Testis (tissue), 3 donors: ENCODE results near the gene PRAC1. TPM values are rescaled to one million over a fixed set of nuclear protein-coding genes. Genes with fewer than 3 reads are reported as not detected.

Experiments used
- DNase-seq: peaks from one replicate; pipeline ENCODE4 v3.0.0-alpha.2; 2019
- H3K27ac ChIP-seq, 2 donors: fragments of 200-600 bp; sonication (generic); one replicate each; pipeline ENCODE4 v1.5.1; 2019
- H3K27me3 ChIP-seq: fragments of 200-600 bp; sonication (generic); one replicate; pipeline ENCODE4 v1.5.1; 2019
- H3K36me3 ChIP-seq: fragments of 200-600 bp; sonication (generic); one replicate; pipeline ENCODE4 v1.5.1; 2017; ENCODE audit warnings: low read depth; ENCODE audit errors: missing control alignments
- H3K4me1 ChIP-seq: fragments of 200-600 bp; sonication (generic); one replicate; pipeline ENCODE4 v1.5.1; 2019
- H3K4me3 ChIP-seq, 2 donors: fragments of 200-600 bp; sonication (generic); one replicate each; pipeline ENCODE4 v1.5.1; 2017 to 2019
- H3K9me3 ChIP-seq: fragments of 200-600 bp; sonication (generic); one replicate; pipeline ENCODE4 v1.5.1; 2017
- POLR2A ChIP-seq: fragments of 450-650 bp; IDR thresholded peaks from one replicate; pipeline ENCODE4 v1.6.1; 2017; ENCODE audit warnings: antibody characterized with exemption, mild to moderate bottlenecking, moderate library complexity
- WGBS, 2 donors: methylation state at CpG; one replicate each; pipeline ENCODE4 v1.1.5; 2018; 5-methylcytosine and 5-hydroxymethylcytosine counted together
- intact Hi-C: fragments of 100-400 bp; cut with DNase I; formaldehyde crosslinking; loops from one replicate; pipeline ENCODE4 v1.15.1; 2023; ENCODE audit warnings: low total_unique reads
- polyA plus RNA-seq: library from polyadenylated mRNA; stranded (reverse); fragments of 350-450 nt; fragmentation: Illumina TruSeq; extraction: RNeasy Lipid Tissue Mini Kit (QIAGEN cat#74804); gene quantifications from one replicate; pipeline ENCODE4 v1.2.3, GENCODE V29; 2014; ENCODE audit warnings: low read depth, low replicate concordance; ENCODE audit not compliant: insufficient read depth
- total RNA-seq, 2 donors: library from RNA; depleted of rRNA; stranded (reverse); fragments of >200 nt; gene quantifications; one replicate each; pipeline ENCODE4 v1.2.3, GENCODE V29; 2016
- TF ChIP-seq, protein P1 (sequence below), 3 experiments: fragments of 450-650 bp in 2 of 3; fragments of 200-600 bp in 1 of 3; sonication (generic) in 1 of 3; IDR thresholded peaks; one replicate each; pipeline ENCODE4 v1.5.1; 2016 to 2019; ENCODE audit warnings: antibody characterized with exemption in 3 of 3, mild to moderate bottlenecking in 2 of 3, moderate library complexity in 1 of 3

The PRAC1 gene
- total and polyA plus RNA-seq, 3 donors from 2014 or later: not detected

DNA sequence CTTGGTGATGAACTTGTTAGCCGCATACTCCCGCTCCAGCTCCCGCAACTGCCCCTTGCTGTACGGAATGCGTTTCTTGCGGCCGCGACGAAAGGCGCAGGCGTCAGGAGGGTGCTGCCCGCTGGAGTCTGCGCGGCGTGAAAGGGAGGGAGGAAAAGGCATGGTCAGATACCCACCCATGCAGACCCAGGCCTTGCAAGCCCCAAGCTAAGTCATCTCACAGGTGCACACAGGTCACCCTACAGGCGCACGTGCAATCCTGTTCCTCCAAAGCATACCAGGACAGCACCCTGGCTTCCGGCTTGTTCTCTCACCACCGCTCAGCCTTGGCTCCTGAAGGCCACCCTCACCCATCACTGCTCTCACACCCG is 4.6 kb upstream of the PRAC1 start:
- Histone ChIP-seq H3K9me3 (no peaks in the 10 kb centered on the region), H3K4me3 (no peak overlapping the region), H3K27ac (no peak overlapping the region), H3K36me3 (no peaks in the 10 kb centered on the region), H3K4me1 (peaks cover 23% of the 10 kb centered on the region), H3K27me3 (no peaks in the 10 kb centered on the region)
- no peak for DNase-seq
- TF ChIP-seq, protein P1, sequence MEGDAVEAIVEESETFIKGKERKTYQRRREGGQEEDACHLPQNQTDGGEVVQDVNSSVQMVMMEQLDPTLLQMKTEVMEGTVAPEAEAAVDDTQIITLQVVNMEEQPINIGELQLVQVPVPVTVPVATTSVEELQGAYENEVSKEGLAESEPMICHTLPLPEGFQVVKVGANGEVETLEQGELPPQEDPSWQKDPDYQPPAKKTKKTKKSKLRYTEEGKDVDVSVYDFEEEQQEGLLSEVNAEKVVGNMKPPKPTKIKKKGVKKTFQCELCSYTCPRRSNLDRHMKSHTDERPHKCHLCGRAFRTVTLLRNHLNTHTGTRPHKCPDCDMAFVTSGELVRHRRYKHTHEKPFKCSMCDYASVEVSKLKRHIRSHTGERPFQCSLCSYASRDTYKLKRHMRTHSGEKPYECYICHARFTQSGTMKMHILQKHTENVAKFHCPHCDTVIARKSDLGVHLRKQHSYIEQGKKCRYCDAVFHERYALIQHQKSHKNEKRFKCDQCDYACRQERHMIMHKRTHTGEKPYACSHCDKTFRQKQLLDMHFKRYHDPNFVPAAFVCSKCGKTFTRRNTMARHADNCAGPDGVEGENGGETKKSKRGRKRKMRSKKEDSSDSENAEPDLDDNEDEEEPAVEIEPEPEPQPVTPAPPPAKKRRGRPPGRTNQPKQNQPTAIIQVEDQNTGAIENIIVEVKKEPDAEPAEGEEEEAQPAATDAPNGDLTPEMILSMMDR (IDR thresholded peaks at IDR 0.05): no peak
- no peak for TF ChIP-seq POLR2A
- intact Hi-C loops: loop anchor here (5.0 to 10.0 kb wide), 2 partner anchors 68 to 155 kb away; no protein-coding TSS in a partner anchor
- WGBS, 2 donors: 5 to 6% methylated on average over 17 to 20 of the region's 20 CpGs

DNA sequence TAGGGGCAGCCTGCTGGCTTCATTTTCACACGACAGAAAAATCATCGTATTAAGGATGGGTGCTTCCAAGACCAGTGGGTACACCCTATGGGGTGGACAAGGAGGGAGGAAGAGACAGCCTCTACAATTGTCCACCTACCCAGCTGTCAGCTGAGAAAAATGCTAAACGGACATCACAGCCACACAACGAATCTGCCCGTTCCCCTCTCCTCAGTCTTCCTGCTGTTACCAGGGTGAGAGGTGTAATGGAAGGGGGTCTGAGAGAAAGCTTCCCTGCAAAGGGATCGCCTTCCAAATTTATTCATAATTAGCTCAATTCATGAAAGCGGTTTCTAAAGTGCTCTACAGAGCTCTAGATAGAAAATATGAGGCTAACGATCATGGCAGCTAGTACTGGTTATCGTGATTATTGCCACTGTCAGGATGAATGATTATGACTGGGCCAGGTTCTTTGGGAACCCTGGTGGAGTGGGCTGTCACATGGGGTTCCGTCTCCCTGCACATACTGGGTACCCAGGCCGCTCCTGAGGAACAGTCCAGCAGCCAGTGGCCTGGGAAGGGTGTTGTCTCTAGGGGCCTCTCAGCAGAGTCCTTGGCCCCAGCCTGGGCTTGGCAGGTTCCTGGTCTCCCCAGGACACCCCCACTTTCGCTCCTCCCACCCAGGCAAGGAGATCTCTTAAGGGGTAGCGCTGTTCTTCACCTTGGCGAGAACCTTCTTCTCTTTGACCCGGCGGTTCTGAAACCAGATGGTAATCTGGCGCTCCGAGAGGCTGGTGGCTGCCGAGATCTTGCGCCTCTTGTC is 4.0 kb upstream of the PRAC1 start:
- DNase-seq: no peak
- Histone ChIP-seq H3K27ac (no peak overlapping the region), H3K4me3 (no peak overlapping the region), H3K4me1 (peaks cover 23% of the 10 kb centered on the region), H3K9me3 (no peaks in the 10 kb centered on the region), H3K27me3 (no peaks in the 10 kb centered on the region), H3K36me3 (no peaks in the 10 kb centered on the region)
- TF ChIP-seq POLR2A: no peak
- 13 to 15% methylated on average over 13 to 20 of the region's 20 CpGs for WGBS, 2 donors
- intact Hi-C loops: loop anchor here (5.0 to 10.0 kb wide), 2 partner anchors 68 to 156 kb away; no protein-coding TSS in a partner anchor

DNA sequence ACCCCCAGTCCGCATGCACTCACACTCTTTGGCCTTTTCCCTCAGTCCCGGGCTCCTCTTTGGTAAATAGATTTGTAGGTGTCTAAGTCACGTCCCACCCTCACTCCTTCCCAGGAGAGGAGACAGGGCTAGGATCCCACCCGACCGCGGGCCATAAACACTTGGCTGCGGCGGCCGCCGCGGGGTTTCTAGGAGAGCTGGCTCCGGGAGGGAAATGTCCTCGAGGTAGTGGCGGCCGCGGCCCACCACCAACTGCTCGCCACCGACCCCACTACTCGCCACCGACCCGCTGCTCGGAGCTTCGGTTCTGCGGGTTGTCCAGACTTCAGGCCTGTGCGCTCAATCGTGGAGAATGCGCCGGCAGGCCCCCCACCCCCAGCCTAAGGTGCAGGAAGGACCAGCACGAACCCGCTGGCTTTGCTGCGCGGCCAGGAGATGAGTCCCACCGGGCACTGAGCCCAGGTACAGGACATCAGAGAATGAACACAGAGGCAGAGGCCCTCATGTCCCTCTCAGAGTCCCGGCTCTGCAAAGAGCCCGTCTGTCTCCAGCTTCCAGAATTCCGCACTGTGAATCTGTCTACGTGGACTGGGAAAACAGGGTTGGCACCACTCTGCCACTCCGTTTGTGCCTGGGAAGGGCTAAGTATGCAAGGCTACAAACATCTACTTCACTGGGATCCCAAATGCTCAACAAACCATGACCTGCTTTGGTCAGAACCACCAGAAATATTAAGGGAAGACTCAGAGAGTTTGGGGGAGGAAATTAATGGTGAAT is 3.2 kb upstream of the PRAC1 start:
- Histone ChIP-seq H3K9me3 (no peaks in the 10 kb centered on the region), H3K36me3 (no peaks in the 10 kb centered on the region), H3K4me3 (no peak overlapping the region), H3K27ac (no peak overlapping the region), H3K27me3 (no peaks in the 10 kb centered on the region), H3K4me1 (peaks cover 23% of the 10 kb centered on the region)
- TF ChIP-seq, protein P1 (IDR thresholded peaks at IDR 0.05): no peak
- no peak for TF ChIP-seq POLR2A
- WGBS, 2 donors: 6 to 15% methylated on average over 8 to 38 of the region's 38 CpGs
- DNase-seq: no peak
- intact Hi-C loops: loop anchor here (5.0 to 10.0 kb wide), 2 partner anchors 69 to 157 kb away; no protein-coding TSS in a partner anchor

DNA sequence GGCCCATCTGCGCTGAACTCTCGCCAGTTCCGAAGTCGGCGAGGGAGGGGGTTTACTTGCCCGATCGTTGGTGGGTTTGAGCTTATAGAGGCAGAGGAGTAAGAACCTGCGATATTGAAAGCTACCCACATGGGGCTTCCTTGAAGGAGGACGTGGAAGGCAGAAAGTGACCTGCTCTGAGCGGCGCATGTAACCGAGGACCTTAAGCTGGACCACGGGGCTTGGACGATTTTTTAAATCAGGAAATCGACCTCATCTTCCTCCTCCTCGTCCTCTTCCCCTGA is 2.6 kb upstream of the PRAC1 start:
- Histone ChIP-seq H3K4me3 (no peak overlapping the region), H3K9me3 (no peaks in the 10 kb centered on the region), H3K4me1 (peaks cover 23% of the 10 kb centered on the region), H3K36me3 (no peaks in the 10 kb centered on the region), H3K27ac (no peak overlapping the region), H3K27me3 (no peaks in the 10 kb centered on the region)
- intact Hi-C loops: loop anchor here (5.0 to 10.0 kb wide), 2 partner anchors 70 to 157 kb away; no protein-coding TSS in a partner anchor
- no peak for DNase-seq
- WGBS, 2 donors: 2 to 3% methylated on average over 16 of the region's 16 CpGs
- TF ChIP-seq POLR2A: no peak
- TF ChIP-seq, protein P1 (IDR thresholded peaks at IDR 0.05): no peak

DNA sequence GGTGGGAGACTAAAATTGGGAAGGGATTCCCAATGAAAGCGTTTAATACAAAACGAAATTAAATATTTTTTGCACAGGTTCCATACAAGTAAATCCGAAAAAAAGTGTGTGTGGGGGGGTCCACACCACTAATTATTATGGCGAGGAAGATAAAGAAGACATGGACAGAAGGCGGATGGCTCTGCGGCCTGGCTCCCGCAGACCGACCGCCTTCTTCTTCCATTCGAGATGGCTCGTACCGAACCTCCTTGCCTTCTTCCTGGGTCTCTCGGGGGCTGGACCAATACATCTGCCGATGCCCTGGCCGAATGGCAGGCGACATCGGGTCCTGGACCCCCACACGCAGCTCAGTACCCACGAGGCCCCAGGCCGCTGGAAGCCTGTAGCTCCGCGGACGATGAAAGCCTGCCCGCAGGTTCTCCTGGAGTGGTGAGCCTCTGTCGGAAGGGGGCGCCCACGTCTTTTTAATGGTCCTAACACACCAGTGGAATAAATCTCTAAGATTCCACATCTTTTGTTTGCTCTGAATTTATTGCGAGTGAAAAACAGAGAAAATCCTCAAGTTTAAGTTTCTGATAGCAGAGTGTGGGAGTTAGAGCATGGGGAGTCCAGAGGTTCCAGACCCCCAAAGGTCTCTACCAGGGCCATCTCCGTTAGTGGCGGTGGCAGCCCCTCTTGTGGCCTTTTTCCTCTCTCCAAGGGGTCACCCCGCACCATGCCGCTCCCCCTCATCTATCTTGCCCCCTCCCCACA is 2.1 kb upstream of the PRAC1 start:
- Histone ChIP-seq H3K27ac (no peak overlapping the region), H3K36me3 (no peaks in the 10 kb centered on the region), H3K4me3 (no peak overlapping the region), H3K9me3 (no peaks in the 10 kb centered on the region), H3K27me3 (no peaks in the 10 kb centered on the region), H3K4me1 (peaks cover 23% of the 10 kb centered on the region)
- peak; percentile 95 for DNase-seq
- no peak for TF ChIP-seq POLR2A
- TF ChIP-seq, protein P1 (IDR thresholded peaks at IDR 0.05): peak; percentile 60 to 71 (median 68)
- 8 to 10% methylated on average over 31 to 32 of the region's 32 CpGs for WGBS, 2 donors
- intact Hi-C loops: loop anchor here (5.0 to 10.0 kb wide), 2 partner anchors 70 to 158 kb away; no protein-coding TSS in a partner anchor
